Endothelial cell (in vitro differentiated cells): Measurements from ENCODE around the gene ZC3H12A. TPM values are rescaled to one million over a fixed set of nuclear protein-coding genes. Genes with fewer than 3 reads are reported as not detected.

Experiments used
- DNase-seq: peaks from one replicate; pipeline ENCODE4 v3.0.0; 2021; ENCODE audit warnings: low spot score
- H3K27ac Mint-ChIP-seq: one replicate; pipeline ENCODE4 v1.8.0; 2021; ENCODE audit warnings: mixed read lengths, inconsistent platforms; ENCODE audit not compliant: unreplicated experiment
- H3K27me3 Mint-ChIP-seq: one replicate; pipeline ENCODE4 v1.8.0; 2021; ENCODE audit warnings: mild to moderate bottlenecking, moderate library complexity, mixed read lengths, inconsistent platforms; ENCODE audit not compliant: unreplicated experiment
- H3K36me3 Mint-ChIP-seq: one replicate; pipeline ENCODE4 v1.8.0; 2021; ENCODE audit warnings: mild to moderate bottlenecking, low read depth, mixed read lengths, inconsistent platforms; ENCODE audit not compliant: unreplicated experiment
- H3K4me1 Mint-ChIP-seq: one replicate; pipeline ENCODE4 v1.8.0; 2021; ENCODE audit warnings: mild to moderate bottlenecking, mixed read lengths, inconsistent platforms; ENCODE audit not compliant: unreplicated experiment
- H3K4me3 Mint-ChIP-seq: one replicate; pipeline ENCODE4 v1.8.0; 2021; ENCODE audit warnings: mild to moderate bottlenecking, mixed read lengths, inconsistent platforms; ENCODE audit not compliant: unreplicated experiment
- H3K9me3 Mint-ChIP-seq: one replicate; pipeline ENCODE4 v1.8.0; 2021; ENCODE audit warnings: mixed read lengths, inconsistent platforms; ENCODE audit not compliant: unreplicated experiment
- total RNA-seq: library from RNA; stranded (reverse); fragmentation: NEBNext Ultra II Directional; extraction: Animal tissue kit (Norgen Biotek cat#: 25700); gene quantifications from one replicate; pipeline ENCODE4 v1.2.1, GENCODE V29; 2021; ENCODE audit not compliant: unreplicated experiment
- TF ChIP-seq, protein P1 (sequence below): fragments of 200-600 bp; sonication (generic); IDR thresholded peaks from one replicate; pipeline ENCODE4 v1.5.0; 2021; ENCODE audit warnings: antibody characterized with exemption; ENCODE audit not compliant: unreplicated experiment

The ZC3H12A gene
- total RNA-seq, 1 donor from 2014 or later, result 5.4 TPM

DNA sequence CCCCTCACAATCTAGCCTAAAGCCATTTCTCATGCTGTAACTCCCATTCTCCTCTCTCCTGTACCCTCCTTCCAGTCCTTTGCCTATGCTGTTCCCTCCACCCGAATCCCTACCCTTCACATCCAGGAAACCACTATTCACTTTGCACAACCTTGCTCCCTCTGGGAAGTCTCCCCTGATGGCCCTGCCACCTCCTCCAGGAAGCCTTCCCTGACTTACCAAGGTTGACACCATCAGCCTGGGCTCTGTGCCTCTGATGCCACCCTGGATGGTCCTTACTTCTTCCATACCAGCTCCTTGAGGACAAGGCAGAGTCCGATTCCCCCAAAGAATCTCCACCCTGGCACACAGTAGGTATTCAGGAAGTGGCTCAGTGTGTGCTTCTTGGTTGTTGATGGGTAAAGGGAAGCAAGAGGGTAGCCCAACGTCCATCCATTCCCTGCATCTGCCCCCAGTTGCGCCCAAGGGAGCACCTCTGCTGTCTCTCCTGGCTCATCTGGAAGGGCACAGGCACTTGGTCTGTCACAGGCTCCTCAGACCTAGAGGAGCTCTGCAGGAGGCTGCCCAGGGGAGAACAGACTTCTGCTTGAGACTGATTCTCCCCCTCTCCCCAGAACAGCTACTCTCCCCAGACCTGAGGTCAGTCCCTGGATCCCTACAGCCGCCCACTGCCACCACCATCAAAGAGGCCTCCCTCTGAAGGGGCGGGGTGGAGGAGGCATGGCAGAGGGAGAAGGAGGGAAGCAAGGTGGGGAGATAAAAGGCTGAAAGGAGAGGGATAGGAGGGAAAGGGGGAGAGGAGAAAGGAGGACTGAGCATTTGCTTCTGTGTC is 36.1 kb upstream of the ZC3H12A start:
- peaks cover 14% of the 10 kb centered on the region for H3K27me3 Mint-ChIP-seq
- H3K27ac Mint-ChIP-seq, result no peak overlapping the region
- TF ChIP-seq, protein P1, sequence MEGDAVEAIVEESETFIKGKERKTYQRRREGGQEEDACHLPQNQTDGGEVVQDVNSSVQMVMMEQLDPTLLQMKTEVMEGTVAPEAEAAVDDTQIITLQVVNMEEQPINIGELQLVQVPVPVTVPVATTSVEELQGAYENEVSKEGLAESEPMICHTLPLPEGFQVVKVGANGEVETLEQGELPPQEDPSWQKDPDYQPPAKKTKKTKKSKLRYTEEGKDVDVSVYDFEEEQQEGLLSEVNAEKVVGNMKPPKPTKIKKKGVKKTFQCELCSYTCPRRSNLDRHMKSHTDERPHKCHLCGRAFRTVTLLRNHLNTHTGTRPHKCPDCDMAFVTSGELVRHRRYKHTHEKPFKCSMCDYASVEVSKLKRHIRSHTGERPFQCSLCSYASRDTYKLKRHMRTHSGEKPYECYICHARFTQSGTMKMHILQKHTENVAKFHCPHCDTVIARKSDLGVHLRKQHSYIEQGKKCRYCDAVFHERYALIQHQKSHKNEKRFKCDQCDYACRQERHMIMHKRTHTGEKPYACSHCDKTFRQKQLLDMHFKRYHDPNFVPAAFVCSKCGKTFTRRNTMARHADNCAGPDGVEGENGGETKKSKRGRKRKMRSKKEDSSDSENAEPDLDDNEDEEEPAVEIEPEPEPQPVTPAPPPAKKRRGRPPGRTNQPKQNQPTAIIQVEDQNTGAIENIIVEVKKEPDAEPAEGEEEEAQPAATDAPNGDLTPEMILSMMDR, result no peak
- H3K4me1 Mint-ChIP-seq, result no peaks in the 10 kb centered on the region
- no peaks in the 10 kb centered on the region for H3K36me3 Mint-ChIP-seq
- DNase-seq, result no peak
- H3K4me3 Mint-ChIP-seq, result no peak overlapping the region
- H3K9me3 Mint-ChIP-seq, result no peaks in the 10 kb centered on the region

GRCh38 chr1:37438869-37439343 is 35.5 kb upstream of the ZC3H12A start:
- Mint-ChIP-seq H3K4me1 (no peaks in the 10 kb centered on the region), H3K27ac (no peak overlapping the region), H3K9me3 (no peaks in the 10 kb centered on the region), H3K27me3 (peaks cover 14% of the 10 kb centered on the region), H3K36me3 (no peaks in the 10 kb centered on the region), H3K4me3 (no peak overlapping the region)
- TF ChIP-seq, protein P1, result no peak
- DNase-seq, result no peak

DNA sequence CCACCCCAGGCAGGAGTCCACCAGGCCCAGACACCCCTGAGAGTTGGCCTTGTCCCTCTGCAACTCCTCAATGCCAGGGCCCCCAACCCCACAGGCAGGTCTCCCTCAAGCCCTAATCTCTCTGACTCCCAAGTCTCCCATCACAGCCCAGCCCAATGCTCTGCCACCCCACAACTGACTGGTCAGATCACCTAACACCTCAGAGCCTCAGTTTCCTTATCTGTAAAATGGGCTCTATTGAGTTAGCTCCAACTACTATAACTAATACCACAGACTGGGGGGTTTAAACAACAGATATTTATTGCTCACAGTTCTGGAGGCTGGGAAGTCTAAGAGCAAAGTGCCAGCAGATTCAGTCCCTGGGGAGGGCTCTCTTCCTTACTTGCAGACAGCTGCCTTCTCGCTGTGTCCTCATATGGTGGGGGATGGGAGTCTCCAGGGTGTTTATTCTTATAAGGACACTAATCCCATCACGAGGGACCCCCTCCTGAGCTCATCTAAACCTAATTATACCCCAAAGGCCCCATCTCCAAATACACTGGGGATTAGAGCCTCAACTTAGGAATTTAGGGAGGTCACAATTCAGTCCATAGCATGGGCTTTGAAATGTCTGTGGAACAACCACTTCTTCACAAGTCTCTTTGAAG is 34.9 kb upstream of the ZC3H12A start:
- Mint-ChIP-seq H3K4me3 (no peak overlapping the region), H3K27ac (no peak overlapping the region), H3K9me3 (no peaks in the 10 kb centered on the region), H3K4me1 (no peaks in the 10 kb centered on the region), H3K36me3 (no peaks in the 10 kb centered on the region), H3K27me3 (peaks cover 14% of the 10 kb centered on the region)
- TF ChIP-seq, protein P1, result no peak
- DNase-seq, result no peak

- Mint-ChIP-seq H3K4me1 (no peaks in the 10 kb centered on the region), H3K36me3 (no peaks in the 10 kb centered on the region), H3K27me3 (peaks cover 15% of the 10 kb centered on the region), H3K27ac (no peak overlapping the region), H3K4me3 (no peak overlapping the region), H3K9me3 (no peaks in the 10 kb centered on the region)
- TF ChIP-seq, protein P1, result no peak
- no peak for DNase-seq
Observed at GRCh38 chr1:37441490-37441889, 32.9 kb upstream of the ZC3H12A start.

GRCh38 chr1:37442139-37442538 is 32.2 kb upstream of the ZC3H12A start:
- Mint-ChIP-seq H3K27ac (no peak overlapping the region), H3K4me3 (no peak overlapping the region), H3K9me3 (no peaks in the 10 kb centered on the region), H3K36me3 (no peaks in the 10 kb centered on the region), H3K4me1 (no peaks in the 10 kb centered on the region), H3K27me3 (peaks cover 11% of the 10 kb centered on the region)
- DNase-seq, result no peak
- TF ChIP-seq, protein P1, result no peak
